NB4 (cell line): ENCODE measurements around the gene EOLA2.
"Not testable (repeated sequence)": the region's sequence is repeated elsewhere in the genome, so short reads cannot be mapped to it uniquely, and the experiment has no call there.

Source experiments
- DNase-seq: peaks from one replicate; pipeline ENCODE4 v3.0.0; 2010; ENCODE audit warnings: low read depth
- H3K4me3 ChIP-seq: one replicate; pipeline ENCODE4 v1.5.1; 2011; ENCODE audit warnings: mild to moderate bottlenecking, low read depth, low read length, moderate library complexity
- MYC ChIP-seq: IDR thresholded peaks from 2 replicates; pipeline ENCODE4 v1.6.1; 2011; ENCODE audit warnings: low read depth, low read length
- POLR2A ChIP-seq: IDR thresholded peaks from 2 replicates; pipeline ENCODE4 v1.6.1; 2011; ENCODE audit warnings: mild to moderate bottlenecking; ENCODE audit not compliant: insufficient read length; ENCODE audit errors: extremely low read depth
- TF ChIP-seq, protein P1 (sequence below): IDR thresholded peaks from 2 replicates; pipeline ENCODE4 v1.6.1; 2011; ENCODE audit warnings: low read depth, low read length
- TF ChIP-seq, protein P2 (sequence below): IDR thresholded peaks from one replicate; pipeline ENCODE4 v1.5.1; 2012; ENCODE audit warnings: low read depth, low read length

Gene EOLA2

DNA sequence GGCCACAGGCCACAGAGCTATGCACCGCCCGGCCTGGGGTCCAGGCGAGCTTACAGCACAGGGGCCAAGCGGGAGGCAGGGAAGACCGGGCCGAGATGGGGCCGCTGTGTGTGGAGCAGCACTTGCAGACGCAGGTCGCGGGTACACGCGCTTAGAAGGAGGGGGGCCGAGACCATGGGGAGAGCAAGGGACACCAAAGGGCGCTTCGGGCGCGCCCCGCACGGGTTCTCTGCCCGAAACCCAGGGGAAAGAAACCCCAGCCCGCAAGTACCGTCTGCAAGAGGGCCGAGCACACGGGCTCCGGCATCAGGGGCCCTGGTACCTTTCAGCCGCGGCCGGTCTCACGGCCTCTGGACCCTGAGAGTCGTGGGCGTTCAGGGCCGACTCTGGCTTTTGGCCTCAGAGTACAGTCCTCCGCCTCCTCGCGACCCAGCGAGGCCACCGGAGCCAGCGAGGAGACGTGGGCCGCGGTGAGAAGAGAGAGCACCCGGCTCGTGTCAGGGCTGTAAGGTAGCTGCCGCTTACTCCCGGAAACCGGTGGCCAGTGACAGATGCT, 342 bp downstream of the EOLA2 start:
- DNase-seq, result peak; percentile 27
- H3K4me3 ChIP-seq, result peak overlapping the region; percentile 76
- TF ChIP-seq MYC (no peak), POLR2A (no peak)
- TF ChIP-seq, protein P1, sequence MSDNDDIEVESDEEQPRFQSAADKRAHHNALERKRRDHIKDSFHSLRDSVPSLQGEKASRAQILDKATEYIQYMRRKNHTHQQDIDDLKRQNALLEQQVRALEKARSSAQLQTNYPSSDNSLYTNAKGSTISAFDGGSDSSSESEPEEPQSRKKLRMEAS, result no peak
- TF ChIP-seq, protein P2, sequence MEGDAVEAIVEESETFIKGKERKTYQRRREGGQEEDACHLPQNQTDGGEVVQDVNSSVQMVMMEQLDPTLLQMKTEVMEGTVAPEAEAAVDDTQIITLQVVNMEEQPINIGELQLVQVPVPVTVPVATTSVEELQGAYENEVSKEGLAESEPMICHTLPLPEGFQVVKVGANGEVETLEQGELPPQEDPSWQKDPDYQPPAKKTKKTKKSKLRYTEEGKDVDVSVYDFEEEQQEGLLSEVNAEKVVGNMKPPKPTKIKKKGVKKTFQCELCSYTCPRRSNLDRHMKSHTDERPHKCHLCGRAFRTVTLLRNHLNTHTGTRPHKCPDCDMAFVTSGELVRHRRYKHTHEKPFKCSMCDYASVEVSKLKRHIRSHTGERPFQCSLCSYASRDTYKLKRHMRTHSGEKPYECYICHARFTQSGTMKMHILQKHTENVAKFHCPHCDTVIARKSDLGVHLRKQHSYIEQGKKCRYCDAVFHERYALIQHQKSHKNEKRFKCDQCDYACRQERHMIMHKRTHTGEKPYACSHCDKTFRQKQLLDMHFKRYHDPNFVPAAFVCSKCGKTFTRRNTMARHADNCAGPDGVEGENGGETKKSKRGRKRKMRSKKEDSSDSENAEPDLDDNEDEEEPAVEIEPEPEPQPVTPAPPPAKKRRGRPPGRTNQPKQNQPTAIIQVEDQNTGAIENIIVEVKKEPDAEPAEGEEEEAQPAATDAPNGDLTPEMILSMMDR, result no peak

DNA sequence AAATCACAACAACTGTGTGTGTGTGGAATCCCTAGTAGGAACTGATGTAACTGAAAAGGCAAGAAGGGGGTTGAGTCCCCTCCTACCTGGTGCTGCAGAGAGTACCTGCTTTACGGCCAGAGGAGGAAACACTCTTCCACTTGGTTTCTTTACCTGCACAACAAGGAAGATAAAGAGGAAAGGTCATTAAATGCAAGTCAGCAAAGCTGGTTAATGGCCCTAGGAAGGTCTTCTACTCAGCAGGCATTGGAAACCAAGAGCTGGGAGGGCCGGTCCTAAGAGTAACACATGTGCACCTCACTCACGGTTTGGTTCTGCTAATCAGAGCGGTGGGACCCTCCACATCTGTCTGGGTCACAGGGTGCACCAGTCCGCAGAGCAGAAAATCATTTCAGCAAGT, 963 bp downstream of the EOLA2 start:
- not testable (repeated sequence) for DNase-seq
- H3K4me3 ChIP-seq, result peak overlapping the region; percentile 76

DNA sequence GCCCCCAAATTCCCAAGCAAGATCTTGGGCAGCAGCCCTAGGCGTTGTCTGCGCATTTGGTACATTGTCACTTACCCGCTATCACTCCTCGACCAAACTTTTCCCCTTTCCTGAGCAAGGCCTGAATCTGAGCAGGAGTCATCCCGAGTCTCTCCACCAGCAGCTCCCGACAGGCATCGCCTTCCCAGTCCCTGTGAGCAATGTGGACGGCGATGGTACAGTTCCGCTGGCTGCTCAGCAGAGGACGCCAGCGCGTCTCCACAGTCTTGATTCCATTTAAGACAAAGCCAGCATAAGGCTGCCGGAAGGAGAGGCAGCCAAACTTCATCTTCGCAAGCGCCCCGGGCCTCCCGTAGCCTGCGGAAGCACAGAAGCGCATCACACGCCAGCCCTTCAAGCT, 4.7 kb downstream of the EOLA2 start:
- not testable (repeated sequence) for DNase-seq

DNA sequence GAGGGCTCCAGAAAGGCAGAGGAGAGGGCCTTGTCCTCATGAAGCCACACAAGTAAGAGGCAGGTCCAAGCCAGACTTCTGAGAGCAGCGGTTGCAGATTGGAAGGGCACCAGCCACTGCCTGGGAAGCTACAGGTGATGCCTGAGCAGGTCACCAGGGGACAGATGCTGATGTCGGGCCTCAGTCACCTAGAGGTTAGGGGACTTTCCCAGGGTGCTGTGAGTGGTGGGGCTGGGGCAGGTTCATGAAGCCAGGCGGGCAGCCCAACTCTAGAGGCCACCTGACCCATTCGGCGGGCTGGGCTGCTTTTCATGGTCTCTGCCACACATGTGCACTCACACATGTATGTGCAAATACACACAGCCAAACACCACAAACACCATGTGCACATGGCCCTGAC, 5.3 kb downstream of the EOLA2 start:
- H3K4me3 ChIP-seq, DNase-seq: not testable (repeated sequence)

More for the DNA sequence above, 4.7 kb downstream of the EOLA2 start:
- not testable (repeated sequence) for H3K4me3 ChIP-seq

DNA sequence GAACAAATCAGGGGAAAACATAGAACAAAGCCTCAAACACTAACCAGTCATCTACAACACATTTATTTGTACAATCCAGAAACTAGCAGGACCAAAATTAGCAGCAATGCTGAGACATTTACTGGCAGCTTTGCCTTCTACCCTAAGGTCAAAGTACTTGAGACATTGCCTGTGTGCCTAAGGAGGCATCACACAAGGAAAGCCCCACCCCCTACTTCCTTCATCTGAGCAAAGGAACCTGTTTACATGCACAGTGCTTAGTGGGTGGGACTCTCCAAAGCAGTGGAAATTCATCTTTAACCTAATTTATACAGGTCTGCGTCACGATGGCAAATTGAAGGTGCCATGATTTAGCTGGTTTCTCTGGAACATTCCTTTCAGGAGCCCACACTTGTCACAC, 6.1 kb downstream of the EOLA2 start:
- DNase-seq, H3K4me3 ChIP-seq: not testable (repeated sequence)

DNA sequence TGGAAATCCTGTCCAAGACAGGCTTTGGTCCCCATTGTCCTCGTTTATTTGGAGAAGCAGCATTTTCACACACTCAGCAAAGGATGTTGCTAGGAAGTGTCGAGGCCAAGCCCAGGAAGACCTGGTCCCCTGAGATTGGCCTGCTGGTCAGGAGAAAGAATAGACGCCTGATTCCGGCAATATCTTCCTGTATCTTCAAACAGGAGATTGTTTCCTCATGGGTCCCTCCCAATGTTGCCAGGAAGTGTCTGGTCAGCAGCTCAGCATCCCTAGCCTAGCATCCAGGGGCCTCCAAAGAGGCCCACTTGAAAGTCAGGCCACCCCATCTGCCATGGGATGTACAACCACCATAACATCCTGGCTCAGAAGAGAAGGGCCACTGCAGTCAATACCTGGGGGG, 6.9 kb downstream of the EOLA2 start:
- DNase-seq, result not testable (repeated sequence)

DNA sequence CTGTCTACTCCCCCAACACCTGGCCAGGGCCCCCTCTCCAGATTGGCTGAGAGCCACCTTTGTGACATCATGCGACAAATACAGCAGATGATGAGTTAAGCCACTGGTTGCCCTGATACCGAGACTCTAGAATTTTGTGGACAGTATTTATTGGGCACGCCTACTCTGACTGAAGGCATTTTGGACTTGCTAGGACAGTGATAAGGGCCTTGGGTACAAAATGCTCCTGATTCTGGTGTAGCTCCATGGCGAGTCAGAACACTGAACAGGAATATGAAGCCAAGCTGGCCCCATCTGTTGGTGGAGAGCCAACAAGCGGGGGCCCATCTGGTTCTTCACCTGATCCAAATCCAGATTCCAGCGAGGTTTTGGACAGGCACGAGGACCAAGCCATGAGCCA, 8.9 kb downstream of the EOLA2 start, which contains the start of gene HSFX4:
Gene HSFX4 (plus strand): TSS at position 174 of the 400 bp plus-strand sequence. CDS start 72 bp downstream, at position 246.
- H3K4me3 ChIP-seq, DNase-seq: not testable (repeated sequence)

More for the DNA sequence above, 6.9 kb downstream of the EOLA2 start:
- H3K4me3 ChIP-seq, result not testable (repeated sequence)

DNA sequence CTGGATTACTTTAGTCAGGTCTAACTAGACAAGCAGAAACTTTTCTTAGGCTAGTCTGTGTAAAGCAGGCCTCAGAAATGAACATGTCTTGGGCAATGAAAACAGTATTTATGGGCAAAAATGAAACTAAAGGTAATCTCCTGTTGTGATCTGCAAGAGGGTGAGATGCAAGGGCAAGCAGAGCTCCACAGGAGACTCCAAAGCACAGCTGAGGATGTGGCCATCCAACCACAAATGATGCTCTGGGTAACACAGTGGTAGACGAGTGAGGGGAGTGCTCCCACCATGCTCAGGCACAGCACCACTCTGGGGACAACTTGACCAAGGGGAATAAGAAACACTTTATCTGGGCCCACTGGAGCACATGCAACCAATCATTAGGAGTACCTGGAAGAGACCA, 9.7 kb downstream of the EOLA2 start:
- not testable (repeated sequence) for DNase-seq, H3K4me3 ChIP-seq

DNA sequence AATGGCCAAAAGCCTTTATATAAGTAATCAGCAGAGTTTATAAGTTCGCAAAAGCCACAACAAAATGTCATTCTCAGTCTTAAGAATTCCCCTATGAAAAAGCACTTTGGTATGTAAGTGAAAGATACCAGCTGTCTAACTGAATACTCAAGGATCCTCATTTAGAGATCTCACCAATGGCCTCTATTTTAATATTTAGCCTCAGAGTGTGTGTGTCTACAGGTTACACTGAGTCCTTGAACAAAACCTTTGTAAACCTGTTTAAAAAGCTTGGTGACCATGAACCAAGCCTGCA, 10.4 kb downstream of the EOLA2 start:
- H3K4me3 ChIP-seq, result not testable (repeated sequence)

DNA sequence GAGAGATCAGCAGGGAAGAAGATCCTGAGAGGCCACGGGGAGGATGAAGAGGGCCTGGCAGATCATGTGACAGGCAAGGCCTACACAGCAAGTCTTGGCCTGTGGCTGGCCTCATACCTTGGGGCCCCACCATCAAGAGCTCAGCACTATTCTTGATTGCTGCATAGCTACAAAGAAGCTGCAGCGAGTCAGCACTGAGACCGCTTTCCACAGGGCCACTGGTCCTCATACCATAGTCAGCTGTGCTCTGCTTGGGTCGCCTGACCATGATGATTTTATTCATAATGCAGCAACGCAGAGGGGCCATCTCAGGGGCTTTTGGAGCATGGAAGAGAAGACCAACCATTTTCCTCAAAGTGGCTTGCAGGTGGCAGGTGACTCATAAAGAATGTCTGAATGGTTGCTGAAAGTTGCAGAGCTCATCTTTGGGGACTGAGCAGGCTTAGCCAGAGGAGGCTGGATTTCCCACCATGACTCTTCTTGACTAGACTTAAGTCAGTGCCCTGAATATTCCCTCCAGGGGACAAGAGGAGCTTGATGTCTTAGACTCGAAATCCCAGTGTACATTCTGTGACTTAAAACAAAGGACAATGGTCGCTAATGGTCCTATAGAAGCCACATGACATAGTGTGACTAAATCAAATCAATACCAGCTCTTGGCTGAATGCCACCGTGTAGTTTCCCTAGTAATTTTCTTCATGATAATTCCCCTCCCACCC, 10.9 kb downstream of the EOLA2 start:
- H3K4me3 ChIP-seq, DNase-seq: not testable (repeated sequence)

More for the DNA sequence above, 10.4 kb downstream of the EOLA2 start:
- not testable (repeated sequence) for DNase-seq

DNA sequence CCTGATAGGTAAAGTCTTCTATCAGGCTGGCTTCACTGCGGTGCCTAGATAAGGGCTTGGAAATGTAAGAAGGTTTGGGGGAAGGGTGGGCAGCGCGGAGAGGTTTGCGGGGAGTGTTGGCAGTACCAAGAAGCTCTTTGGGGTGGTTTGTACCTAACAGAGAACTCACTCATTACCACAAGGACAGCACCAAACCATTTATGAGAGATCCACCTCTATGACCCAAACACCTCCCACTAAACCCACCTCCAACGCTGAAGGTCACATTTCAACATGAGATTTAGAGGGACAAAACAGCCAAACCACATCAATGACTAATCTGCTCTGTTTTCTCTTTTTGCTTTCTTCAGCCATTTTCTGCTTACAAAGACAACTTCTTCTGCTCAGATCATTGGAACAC, 13.9 kb downstream of the EOLA2 start:
- DNase-seq, H3K4me3 ChIP-seq: not testable (repeated sequence)

DNA sequence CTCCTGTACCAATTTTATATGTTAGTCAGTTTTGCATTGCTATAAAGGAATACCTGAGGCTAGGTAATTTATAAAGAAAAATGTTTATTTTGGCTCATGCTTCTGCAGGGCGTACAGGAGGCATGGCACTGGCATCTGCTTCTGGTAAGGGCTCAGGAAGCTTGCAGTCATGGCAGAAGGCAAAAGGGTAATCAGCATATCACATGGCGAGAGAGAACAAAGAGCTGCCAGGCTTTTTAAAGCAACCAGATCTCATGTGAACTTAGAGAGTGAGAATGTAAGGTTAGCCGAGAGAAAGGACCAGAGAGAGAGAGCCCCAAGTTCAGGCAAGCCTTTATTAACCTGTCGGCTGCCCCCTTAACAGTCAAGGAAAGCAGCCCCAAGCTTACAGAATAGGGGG, 14.5 kb downstream of the EOLA2 start:
- not testable (repeated sequence) for DNase-seq, H3K4me3 ChIP-seq

DNA sequence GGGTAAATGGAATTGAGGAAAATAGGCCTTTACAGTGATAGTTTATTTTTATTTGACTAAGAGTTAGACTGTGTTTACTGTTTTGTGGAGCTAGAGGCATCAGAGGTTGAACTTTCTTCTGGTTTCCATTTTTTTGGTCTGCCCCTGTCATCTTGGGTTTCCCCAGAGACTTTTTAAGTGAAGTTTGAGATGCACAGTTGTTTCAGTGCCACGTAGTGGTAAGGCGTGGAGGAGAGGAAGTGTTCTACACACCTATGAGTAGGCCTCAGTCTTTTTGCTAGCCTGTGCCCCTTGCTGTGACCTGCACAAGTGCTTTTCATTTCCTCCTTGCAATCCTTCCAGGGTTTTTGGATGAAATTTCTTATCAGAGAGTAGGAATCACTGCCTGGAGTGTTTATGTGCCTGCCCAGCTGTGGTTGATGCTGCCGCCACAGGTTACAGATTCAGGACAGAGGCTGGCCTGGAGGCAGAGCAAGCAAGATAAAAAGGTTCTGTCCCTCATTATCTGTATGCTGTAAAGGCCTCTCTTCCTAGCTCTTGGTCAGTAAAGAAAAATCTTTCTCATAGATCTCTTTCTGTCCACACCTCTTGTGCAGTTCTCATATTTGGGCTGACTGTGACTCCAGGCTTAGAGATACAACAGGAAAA, 21.4 kb downstream of the EOLA2 start:
- H3K4me3 ChIP-seq, result no peak overlapping the region
- TF ChIP-seq, protein P2, result no peak
- TF ChIP-seq POLR2A (no peak), MYC (no peak)
- TF ChIP-seq, protein P1, result no peak
- no peak for DNase-seq
